HG03045 (cell line): ENCODE measurements around the gene PTPRO.

Experiments used
- ATAC-seq: cut with Tn5 transposase; IDR thresholded peaks from one replicate; pipeline ENCODE4 v1.9.1; 2021; ENCODE audit warnings: mild to moderate bottlenecking, moderate library complexity; ENCODE audit not compliant: unreplicated experiment

The PTPRO gene

GRCh38 chr12:15346488-15346887 is 24.2 kb downstream of the PTPRO start:
- no peak for ATAC-seq

DNA sequence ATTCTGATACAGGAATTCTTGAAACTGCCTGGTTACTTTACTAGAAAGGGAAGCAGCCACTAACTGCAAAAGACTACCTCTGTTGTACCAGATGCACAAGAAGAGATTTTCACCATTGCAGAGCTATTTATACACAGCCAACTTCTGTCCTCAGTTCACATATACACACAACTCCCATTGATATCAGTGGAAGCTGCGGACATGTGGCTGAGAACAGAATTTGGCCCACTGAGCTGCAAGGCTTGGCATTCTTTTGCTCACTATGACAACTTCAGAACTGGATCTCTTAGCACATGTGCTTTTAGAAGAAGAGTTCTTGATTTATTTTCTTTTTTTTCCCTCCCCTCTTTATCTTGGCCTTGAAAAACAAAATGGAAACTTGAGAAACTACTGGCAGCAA is 28.3 kb downstream of the PTPRO start:
- ATAC-seq: no peak

DNA sequence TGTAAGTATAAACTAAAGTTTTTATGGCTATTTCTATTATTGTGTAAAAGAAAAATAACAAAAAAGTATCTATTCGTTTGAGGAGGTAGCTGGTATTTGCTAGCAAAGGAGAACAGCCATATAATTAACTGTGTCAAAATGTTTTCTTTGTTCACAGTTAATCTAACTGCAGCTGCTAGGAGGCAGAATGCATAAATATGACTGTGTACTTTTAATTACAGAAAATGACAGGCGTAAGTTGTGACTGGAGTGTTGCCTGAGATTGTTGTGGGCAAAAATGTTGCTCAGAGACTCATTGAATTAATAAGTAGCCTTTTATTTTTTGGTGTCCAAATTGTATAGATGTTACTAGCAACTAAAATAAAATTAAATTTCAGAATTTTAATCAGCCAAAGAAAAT is 33.5 kb downstream of the PTPRO start:
- ATAC-seq: no peak

GRCh38 chr12:15356951-15357364 is 34.6 kb downstream of the PTPRO start:
- ATAC-seq: no peak

DNA sequence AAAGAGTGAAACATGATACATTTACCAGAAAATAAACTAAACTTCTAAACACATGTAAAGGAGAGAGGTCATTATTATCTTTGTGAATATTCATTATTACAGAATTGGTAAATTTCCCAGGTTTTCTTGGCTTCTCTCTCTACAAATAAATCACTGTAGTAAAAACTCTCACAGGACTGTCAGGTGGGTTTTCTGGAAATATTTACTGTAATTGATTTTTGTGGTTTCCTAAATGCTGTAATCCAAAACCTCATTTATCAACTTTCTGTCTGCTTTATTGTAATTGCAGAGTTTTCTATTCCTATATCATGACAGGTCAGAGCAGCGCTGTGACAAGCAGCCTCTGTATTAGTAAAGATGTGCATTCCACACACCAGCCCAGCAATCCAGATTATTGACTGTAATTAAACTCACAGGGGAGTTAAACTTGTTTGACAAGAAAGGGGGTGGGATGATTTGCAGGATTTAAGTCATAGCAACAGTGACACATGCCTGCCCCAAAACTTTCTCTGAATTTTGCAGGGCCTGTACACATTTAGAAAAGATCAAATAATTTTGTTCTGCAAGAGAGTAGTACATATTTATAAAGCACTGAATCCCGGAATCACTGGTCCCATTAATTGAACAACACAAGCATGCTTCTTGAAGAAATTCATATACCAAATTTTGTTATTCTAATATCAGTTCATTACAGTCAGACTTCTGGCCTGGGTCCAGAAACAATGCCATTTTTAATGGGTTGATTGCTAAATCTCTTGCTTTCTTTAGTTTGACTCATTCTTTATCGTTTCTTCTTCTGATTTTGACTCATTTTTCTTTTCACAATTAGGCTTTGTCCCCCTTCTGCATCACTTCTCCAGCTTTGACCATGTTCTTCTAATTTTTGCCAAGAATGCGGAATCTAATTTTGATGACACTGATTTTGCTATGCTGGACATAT is 42.2 kb downstream of the PTPRO start:
- no peak for ATAC-seq

DNA sequence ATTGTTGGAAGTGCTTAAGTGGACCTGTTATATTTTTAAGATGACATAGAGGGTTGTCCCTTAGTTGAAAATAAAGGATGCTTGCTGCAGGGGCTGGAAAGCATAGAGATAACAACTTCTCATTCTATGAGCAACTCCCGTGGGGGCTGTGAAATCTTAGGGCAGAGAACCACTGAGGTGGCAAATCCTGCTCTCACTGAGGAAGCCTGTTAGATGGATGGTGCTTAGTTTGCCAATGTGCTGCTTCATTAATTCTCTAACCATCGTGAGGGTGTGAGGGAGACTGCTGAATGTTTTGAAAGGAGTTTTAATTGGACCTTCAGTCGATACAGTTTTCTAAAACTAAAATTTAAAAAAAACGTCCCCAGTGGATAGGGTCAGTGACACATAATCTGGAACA is 46.5 kb downstream of the PTPRO start:
- ATAC-seq: no peak

- ATAC-seq: no peak
Measured at GRCh38 chr12:15372352-15372751, 50.0 kb downstream of the PTPRO start.

GRCh38 chr12:15387772-15388171 is 65.5 kb downstream of the PTPRO start:
- no peak for ATAC-seq

GRCh38 chr12:15389561-15389960 is 67.3 kb downstream of the PTPRO start:
- no peak for ATAC-seq

DNA sequence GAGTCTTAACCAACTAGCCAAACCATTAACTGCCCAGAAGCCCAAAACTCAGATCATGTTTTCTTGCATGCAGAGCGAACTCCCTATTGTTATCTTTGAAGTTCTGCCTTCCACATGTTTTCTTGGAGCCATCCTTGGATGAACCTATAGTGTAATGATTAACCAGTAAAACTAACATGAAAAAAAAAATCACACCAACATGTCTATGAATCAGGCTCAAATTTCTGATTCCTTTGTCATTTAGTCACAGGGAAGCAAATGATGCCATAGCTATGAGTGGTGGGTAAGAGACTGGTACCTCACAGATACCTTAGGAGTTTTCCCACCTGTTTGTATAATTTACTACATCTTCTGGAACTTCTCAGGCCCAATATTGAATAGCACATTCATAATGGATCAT is 70.7 kb downstream of the PTPRO start:
- ATAC-seq: no peak

GRCh38 chr12:15393995-15394394 is 71.7 kb downstream of the PTPRO start:
- no peak for ATAC-seq

- ATAC-seq: no peak
Measured at GRCh38 chr12:15404485-15404884, 82.2 kb downstream of the PTPRO start.

DNA sequence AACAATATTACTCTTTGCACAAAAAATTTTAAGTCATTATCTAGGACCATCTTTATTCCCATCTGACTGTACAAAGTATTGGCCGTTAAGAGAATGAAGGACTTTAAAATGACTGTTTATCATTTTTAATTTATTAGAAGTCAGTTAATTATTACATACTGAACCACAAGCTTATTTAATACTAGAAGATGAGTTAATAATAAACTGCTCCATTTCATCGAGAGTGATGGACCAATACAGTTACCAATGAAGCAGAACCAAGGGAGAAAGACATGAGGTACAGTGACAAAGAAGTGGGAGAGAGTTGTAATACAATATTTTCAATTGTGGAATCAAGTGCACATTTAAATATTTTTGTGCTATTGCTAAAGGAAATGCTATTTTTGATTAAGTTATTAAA is 83.3 kb downstream of the PTPRO start:
- no peak for ATAC-seq

DNA sequence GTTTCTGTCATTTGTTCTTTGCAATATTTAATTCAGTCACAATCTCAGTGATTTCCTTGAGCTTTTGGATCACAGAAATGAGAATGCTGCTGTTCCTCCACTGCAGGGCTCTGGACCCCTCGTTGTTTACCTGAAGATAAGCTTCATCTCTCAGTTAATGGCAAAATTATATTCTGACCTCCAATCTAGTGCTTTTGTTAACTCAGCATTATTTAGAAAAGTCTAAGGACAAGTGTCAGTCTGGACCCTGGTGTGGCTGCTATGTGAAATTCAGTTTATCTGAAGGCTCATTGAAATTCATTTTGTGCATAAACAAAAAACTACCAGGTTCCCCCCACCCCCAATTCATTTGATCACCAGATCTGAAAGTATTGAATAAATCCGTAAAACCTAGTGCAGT is 84.7 kb downstream of the PTPRO start:
- ATAC-seq: no peak

GRCh38 chr12:15411842-15412241 is 89.5 kb downstream of the PTPRO start:
- no peak for ATAC-seq

DNA sequence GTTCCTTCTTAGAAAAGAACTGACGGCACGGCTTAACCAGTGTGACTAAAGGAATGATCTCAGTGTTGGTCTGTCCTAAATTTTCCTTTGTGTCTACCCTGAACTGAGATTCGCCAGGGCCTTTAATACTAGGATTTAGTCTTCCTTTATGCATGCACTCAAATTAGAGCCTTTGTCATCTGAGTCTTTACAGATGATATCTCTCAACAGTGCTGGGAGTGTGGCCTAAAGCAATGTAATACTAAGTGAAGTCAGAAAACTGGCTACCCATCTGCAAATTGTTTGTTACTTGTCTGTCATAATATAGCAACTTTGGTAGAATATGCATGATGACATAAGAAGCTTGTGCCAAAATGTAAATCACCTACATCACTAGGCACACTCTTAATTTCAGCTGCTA is 95.4 kb downstream of the PTPRO start:
- no peak for ATAC-seq

DNA sequence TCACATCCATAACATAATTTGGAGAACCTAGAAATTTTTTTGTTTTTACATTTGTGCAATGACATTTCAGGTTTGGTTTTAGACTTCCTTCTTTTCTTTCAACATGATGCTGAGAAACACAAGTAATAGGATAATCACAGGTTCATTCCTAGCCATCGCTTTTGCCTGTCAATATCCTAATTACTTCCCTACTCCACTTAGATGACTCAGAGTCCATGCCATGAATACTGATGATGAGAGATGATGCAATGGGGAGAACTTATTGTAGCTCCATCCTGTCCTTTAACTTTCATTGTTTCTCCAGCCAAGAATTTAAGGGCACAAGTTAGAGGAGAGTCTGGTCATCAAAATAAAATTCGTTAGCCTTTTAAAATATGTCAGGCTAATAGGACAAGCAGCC is 101.3 kb downstream of the PTPRO start:
- no peak for ATAC-seq

DNA sequence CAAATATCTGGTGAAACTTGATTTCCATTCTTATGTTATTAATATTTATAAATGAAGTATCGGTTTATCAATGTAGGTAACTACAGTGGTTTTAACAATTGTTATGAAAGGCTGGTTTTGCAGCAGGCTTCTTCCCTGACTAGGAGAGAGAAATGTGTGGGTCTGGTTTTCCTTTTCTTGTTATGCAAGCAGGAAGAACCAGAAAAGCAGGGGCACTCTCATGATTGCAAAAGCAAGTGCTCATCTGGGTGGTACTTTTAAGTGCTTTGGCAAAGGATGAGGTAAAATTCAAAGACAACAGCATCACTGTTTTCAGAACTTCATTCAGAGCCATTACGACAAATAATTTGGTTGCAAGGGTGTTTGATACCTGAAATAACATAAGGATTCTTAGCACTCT is 105.6 kb downstream of the PTPRO start:
- no peak for ATAC-seq

DNA sequence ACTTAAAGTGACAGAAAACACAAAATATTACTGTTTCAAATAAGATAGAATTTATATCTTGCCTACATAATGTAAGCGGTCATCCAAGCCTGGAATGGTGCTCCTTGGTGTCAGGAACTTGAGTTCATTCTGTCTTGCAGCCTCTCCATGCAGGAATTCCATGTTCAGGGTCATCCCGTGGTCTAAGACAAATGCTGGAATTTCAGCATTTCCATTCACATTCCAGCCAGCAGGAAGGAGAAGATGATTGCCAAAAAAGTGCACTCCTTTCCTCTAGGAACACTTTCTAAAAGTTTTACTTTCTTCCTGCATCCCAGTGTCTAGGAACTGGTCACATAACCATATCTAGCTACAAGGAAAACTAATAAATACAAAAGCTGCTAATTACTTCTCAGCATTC is 106.3 kb downstream of the PTPRO start:
- ATAC-seq: no peak

DNA sequence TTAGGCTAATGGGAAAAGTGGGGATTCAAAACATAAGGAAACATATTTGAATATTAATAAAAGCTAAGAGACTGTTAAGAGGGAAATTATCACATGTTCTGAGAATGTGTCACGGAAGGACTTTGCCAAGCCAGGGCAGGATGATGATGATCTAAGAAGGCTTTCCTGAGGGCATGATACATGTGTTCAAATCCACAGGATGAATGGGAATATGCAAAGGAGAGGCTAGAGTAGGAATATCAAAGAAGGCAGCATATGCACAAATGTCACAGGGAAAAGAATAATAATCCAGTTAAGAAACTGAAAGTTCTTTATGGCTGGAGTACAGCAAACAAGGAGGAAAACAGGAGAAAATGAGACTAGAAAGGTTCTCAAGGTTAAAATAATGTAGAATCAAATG is 107.0 kb downstream of the PTPRO start:
- ATAC-seq: no peak

DNA sequence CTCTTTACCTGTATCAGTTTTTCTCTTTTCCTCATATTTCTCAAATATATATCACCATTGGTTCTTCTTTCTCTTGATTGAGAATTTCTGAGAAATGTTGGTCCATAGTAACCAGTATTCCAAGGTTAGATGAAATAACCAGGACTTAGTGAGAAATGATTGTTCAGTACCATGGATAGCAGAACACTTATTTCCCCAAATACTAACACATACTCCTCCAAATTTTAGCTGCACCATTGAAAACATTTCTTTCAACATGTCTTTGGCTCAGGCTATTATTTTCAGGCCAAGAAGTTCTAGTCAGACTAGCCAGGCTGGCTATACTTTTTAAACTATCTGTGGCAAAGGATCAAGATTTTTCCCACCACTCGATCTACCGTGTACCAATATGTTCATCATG is 113.3 kb downstream of the PTPRO start:
- ATAC-seq: no peak

DNA sequence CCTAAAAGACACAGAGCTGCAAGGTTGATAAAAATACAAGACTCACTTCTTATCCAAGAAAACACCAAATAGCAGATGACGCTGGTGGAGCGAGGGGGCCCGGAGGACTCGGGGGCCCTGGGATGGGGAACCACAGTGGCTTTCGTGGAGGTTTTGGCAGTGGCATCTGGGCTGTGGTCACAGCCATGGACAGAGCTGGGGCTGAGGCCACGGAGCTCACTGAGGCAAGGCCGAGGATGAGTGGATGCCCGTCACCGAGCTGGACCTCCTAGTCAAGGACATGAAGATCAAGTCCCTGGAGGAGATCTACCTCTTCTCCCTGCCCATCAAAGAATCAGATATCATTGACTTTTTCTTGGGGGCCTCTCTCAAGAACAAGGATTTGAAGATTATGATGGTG is 117.2 kb downstream of the PTPRO start:
- ATAC-seq: no peak

DNA sequence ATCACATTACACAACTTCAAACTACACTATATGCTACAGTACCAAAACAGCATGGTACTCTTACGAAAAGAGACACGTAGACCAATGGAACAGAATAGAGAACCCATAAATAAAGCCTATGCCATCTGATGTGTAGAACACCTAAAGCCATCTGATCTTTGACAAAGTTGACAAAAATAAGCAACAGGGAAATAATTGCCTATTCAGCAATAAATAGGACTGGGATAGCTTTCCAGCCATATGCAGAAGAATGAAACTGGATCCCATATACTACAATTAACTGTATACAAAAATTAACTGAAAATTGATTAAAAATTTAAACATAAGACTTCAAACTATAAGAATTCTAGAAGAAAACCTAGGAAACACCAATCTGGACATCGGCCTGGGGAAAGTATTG is 120.7 kb downstream of the PTPRO start:
- ATAC-seq: no peak
